Activated naive CD4-positive, alpha-beta T cell treated with anti-CD3 and anti-CD28 coated beads, Interleukin-2, amount 50 U/mL, for 24 hours (primary cell): Measurements from ENCODE around the gene MAP3K7.

Experiments used
- H3K27ac Mint-ChIP-seq: one replicate; pipeline ENCODE4 v1.8.0; 2021; ENCODE audit warnings: mild to moderate bottlenecking, mixed read lengths
- H3K27me3 Mint-ChIP-seq: one replicate; pipeline ENCODE4 v1.8.0; 2021; ENCODE audit warnings: mixed read lengths
- H3K36me3 Mint-ChIP-seq: one replicate; pipeline ENCODE4 v1.8.0; 2021; ENCODE audit warnings: mixed read lengths
- H3K4me1 Mint-ChIP-seq: one replicate; pipeline ENCODE4 v1.8.0; 2021; ENCODE audit warnings: mixed read lengths
- H3K4me3 Mint-ChIP-seq: one replicate; pipeline ENCODE4 v1.8.0; 2021; ENCODE audit warnings: mild to moderate bottlenecking, mixed read lengths
- H3K9me3 Mint-ChIP-seq: one replicate; pipeline ENCODE4 v1.8.0; 2021; ENCODE audit warnings: mixed read lengths

Gene MAP3K7

GRCh38 chr6:90586836-90587638 is at the start of gene MAP3K7:
TSS of gene MAP3K7 (minus strand) at chr6:90587072. CDS start at chr6:90586883, 189 bp downstream.
- Mint-ChIP-seq H3K36me3 (peaks cover 3% of the 10 kb centered on the region), H3K27me3 (peaks cover 2% of the 10 kb centered on the region), H3K4me3 (peak within 1 kb of the TSS; percentile 98), H3K4me1 (peaks cover 45% of the 10 kb centered on the region), H3K9me3 (no peaks in the 10 kb centered on the region), H3K27ac (peak within 1 kb of the TSS; percentile 99)

GRCh38 chr6:90631046-90631445 is 44.2 kb upstream of the MAP3K7 start:
- Mint-ChIP-seq H3K36me3 (no peaks in the 10 kb centered on the region), H3K4me3 (no peak overlapping the region), H3K4me1 (no peaks in the 10 kb centered on the region), H3K27ac (no peak overlapping the region), H3K27me3 (peaks cover 9% of the 10 kb centered on the region), H3K9me3 (peaks cover 4% of the 10 kb centered on the region)

DNA sequence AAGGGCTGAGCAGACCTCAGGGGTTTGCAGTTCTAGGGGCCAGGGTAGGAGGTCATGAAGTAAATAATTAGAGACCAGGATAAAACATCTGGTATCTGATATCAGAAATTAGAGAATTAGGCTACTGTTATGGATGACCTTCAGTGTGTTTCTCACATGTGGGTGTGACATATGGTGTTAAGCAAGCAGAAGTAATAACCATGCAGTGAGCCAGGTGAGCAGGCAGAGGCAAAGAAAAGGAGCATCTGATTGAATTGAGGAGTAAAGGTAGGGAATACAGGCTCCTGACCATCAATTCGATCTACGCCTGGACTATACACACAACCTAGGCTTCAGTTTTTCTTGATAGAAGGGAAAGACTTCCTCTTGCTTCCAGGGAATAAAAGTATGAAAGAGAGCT is 34.7 kb upstream of the MAP3K7 start:
- Mint-ChIP-seq H3K36me3 (peaks cover 6% of the 10 kb centered on the region), H3K27me3 (peaks cover 36% of the 10 kb centered on the region), H3K4me1 (no peaks in the 10 kb centered on the region), H3K27ac (no peak overlapping the region), H3K9me3 (peaks cover 6% of the 10 kb centered on the region), H3K4me3 (no peak overlapping the region)

GRCh38 chr6:90619221-90619620 is 32.3 kb upstream of the MAP3K7 start:
- H3K27me3 Mint-ChIP-seq = peaks cover 42% of the 10 kb centered on the region
- H3K4me3 Mint-ChIP-seq = no peak overlapping the region
- no peaks in the 10 kb centered on the region for H3K4me1 Mint-ChIP-seq
- peaks cover 4% of the 10 kb centered on the region for H3K36me3 Mint-ChIP-seq
- peaks cover 2% of the 10 kb centered on the region for H3K9me3 Mint-ChIP-seq
- no peak overlapping the region for H3K27ac Mint-ChIP-seq

- Mint-ChIP-seq H3K27ac (no peak overlapping the region), H3K4me1 (peaks cover 16% of the 10 kb centered on the region), H3K9me3 (no peaks in the 10 kb centered on the region), H3K4me3 (peak overlapping the region; percentile 49), H3K27me3 (peaks cover 50% of the 10 kb centered on the region), H3K36me3 (no peaks in the 10 kb centered on the region)
These were observed 25.4 kb upstream of the MAP3K7 start for GRCh38 chr6:90612313-90612680.

DNA sequence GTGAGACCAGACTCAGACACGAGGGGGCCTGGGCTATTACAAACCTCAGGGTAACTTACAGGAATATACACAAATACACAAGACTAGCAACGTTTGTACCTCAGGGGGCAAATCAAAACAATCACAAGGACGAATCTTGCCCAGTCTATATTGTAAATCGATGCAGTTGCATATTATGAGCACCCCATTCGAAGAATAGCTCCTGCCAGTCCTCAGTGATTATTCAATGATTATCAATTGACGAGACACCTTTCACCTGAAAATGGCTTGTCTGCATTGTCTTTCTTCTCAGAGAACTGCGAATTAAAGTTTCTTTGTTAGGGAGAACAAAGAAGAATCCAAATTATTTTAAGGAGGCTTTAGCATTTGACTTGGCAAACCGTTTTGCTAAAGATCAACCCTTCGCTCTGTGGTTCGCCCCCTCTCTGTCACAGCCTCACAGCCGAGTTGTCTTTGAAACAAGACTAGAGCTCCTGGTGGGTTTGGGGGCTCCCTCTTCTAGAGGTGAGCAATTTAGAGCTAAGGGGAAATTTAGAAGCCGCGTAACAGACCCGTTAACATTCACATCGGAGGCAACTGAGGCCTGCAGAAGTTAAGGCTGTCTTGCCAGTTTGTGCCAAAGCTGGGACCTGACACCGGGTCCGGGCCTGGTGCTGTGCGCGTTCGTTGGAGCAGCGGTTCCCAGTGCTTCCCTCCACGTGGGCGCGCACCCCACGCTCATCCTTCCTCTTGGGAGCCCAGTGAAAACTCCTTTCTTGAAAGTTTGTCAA is 24.9 kb upstream of the MAP3K7 start:
- Mint-ChIP-seq H3K27ac (peak overlapping the region; percentile 30), H3K27me3 (peaks cover 49% of the 10 kb centered on the region), H3K9me3 (no peaks in the 10 kb centered on the region)

GRCh38 chr6:90610751-90611542 is 24.1 kb upstream of the MAP3K7 start:
- H3K36me3 Mint-ChIP-seq = no peaks in the 10 kb centered on the region
- peak overlapping the region; percentile 72 for H3K27ac Mint-ChIP-seq
- peak overlapping the region; percentile 90 for H3K4me3 Mint-ChIP-seq
- peaks cover 47% of the 10 kb centered on the region for H3K27me3 Mint-ChIP-seq
- peaks cover 16% of the 10 kb centered on the region for H3K4me1 Mint-ChIP-seq
- H3K9me3 Mint-ChIP-seq = no peaks in the 10 kb centered on the region

More for the DNA sequence above, 24.9 kb upstream of the MAP3K7 start:
- Mint-ChIP-seq H3K36me3 (no peaks in the 10 kb centered on the region), H3K4me3 (peak overlapping the region; percentile 90), H3K4me1 (peaks cover 16% of the 10 kb centered on the region)

DNA sequence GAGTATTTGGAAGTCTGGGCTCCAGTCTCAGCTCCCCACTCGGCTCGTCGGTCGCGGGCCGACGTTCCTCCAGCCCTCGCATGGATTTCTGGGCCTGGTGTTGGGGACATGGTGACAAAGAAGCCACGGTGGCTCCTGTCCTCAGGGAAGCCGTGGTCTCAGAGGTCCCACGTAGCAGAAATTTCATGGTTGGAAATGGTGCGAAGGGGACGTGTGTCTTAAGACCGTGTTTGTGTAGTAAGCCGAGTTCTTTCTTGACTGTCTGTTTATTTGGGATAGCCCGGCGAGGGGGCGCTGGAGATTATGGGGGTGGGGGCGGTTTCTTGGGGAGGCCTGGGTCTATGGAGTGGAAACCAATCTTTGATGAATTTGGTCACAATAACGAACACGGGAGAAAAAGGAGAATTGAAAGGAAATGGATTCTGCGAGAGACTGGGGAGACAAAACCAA is 23.5 kb upstream of the MAP3K7 start:
- peaks cover 42% of the 10 kb centered on the region for H3K27me3 Mint-ChIP-seq
- H3K27ac Mint-ChIP-seq = peak overlapping the region; percentile 72
- H3K4me1 Mint-ChIP-seq = peaks cover 16% of the 10 kb centered on the region
- no peaks in the 10 kb centered on the region for H3K9me3 Mint-ChIP-seq
- H3K36me3 Mint-ChIP-seq = no peaks in the 10 kb centered on the region
- H3K4me3 Mint-ChIP-seq = peak overlapping the region; percentile 90

DNA sequence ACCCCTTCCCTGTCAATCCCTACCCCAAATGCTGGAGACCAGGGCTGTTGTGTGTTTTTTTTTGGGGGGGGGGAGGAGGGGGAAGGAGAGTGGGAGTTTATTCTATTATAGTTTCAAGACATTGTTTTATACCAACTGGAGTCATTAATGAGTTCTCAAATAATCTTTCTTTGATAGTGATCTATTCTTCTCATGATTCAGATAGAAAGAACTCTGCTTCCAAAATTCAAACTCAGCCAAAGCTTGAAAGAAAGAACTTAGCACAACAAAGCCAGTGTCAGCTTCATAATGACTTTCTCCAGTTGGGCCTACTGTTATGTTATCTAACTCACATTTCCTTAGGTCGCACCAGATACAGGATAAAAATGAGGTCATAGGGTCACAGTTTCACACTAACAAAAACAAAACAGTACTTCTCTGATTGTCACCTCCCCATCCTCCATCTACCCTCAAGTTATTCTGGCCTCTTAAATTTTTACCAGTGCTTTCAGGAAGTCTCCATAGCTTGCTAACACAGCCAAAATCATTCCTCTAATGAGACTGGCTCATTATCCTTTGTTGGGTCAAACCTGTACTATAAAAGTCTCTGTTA is 19.0 kb upstream of the MAP3K7 start:
- H3K36me3 Mint-ChIP-seq = no peaks in the 10 kb centered on the region
- peaks cover 7% of the 10 kb centered on the region for H3K4me1 Mint-ChIP-seq
- H3K4me3 Mint-ChIP-seq = no peak overlapping the region
- H3K27ac Mint-ChIP-seq = no peak overlapping the region
- no peaks in the 10 kb centered on the region for H3K9me3 Mint-ChIP-seq
- H3K27me3 Mint-ChIP-seq = peaks cover 29% of the 10 kb centered on the region

DNA sequence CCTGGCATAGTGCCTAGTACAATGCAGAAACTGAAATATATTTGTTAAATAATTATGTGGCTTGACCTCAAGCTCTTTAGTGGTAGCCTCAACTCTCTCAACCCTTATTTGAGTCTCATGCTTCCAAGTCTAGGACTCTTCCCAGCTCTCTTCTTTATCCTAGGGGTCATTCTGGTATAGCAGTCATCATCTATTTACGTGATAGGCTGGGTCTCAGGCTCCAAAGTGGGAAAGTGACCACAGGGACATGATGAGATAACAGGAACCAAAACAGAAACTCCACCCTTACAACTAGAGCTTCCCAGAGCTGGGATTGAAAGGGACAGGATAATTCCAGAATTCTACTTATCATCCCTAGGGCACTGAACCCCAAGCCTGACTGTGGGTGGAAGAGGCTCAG is 17.7 kb upstream of the MAP3K7 start:
- Mint-ChIP-seq H3K36me3 (no peaks in the 10 kb centered on the region), H3K4me3 (no peak overlapping the region), H3K9me3 (no peaks in the 10 kb centered on the region), H3K27me3 (peaks cover 19% of the 10 kb centered on the region), H3K27ac (no peak overlapping the region), H3K4me1 (no peaks in the 10 kb centered on the region)

DNA sequence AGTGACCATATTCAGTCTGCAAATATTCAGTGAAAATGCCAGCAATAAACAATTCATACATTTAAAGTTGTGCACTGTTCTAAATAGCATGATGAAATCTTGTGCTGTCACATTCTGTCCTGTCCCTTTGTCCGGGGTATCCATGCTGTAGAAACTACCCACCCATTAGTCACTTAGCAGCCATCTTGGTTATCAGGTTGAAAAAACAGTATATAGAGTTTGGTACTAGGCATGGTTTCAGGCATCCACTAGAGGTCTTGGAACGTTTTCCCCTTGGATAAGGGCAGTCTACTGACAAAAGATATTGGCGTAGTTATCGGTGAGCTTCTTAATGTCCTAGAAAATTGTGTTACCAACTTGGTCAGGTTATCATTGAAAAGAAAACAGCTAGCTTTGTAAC is 12.3 kb upstream of the MAP3K7 start:
- no peaks in the 10 kb centered on the region for H3K4me1 Mint-ChIP-seq
- no peaks in the 10 kb centered on the region for H3K9me3 Mint-ChIP-seq
- H3K27ac Mint-ChIP-seq = no peak overlapping the region
- no peaks in the 10 kb centered on the region for H3K36me3 Mint-ChIP-seq
- peaks cover 24% of the 10 kb centered on the region for H3K27me3 Mint-ChIP-seq
- H3K4me3 Mint-ChIP-seq = no peak overlapping the region

DNA sequence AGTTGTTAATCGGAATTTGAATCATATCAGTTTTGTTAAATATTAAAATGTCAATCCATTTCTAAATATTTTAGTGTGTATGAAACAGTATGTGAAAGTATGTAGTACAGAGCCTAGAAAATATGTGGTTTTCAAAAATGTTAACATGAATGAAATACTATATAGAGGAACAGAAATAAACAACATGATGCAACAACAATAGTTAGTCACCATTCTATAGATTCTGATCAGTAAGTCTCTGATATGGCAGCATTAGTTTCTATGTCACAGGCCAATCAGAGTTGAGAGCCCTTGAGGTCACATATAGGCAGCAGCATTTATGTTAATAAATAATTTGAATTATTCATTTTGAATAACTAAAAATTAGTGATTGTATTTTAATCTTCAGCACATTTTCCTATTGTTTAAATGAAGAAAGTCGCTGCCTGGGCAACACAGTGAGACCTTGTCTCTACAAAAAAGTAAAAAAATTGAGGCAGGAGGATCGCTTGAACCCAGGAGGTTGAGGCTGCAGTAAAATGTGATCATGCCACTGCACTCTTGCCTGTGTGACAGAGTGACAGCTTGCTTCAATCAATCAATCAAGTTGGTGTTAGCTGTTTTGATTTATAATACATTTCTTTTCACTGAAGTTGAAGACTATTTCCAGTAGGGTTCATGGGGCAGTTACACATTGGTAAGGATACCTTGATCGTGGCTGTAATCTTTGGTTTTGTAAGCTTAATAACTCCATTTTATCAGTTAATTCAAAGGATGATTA is 11.5 kb upstream of the MAP3K7 start:
- peaks cover 27% of the 10 kb centered on the region for H3K27me3 Mint-ChIP-seq
- no peak overlapping the region for H3K4me3 Mint-ChIP-seq
- H3K4me1 Mint-ChIP-seq = no peaks in the 10 kb centered on the region

DNA sequence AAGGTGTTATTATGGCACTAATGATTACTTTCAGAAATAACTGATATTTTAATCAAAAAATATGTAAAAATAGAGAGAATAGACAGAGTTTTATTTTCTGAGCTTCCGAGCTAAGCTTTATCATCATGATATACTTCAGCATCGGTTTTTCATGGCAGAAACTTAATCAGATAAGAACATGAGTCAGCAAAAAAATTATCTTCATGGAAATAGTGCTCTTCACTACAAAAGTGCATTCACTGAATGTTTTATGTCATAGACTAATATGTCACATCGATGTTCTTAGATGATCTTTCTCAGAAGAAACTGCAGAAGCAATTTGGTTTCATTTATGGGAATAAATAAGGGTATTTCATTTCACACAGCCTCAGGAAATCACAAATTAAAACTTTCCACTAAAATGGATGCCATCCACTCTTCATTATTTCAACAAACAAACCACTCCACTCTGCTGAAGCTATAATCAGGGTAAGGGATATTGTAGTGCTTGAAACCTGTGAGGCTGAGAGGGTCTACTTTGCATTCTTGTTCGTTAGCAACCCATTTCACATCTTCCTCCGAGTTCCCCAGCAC is 10.2 kb upstream of the MAP3K7 start:
- Mint-ChIP-seq H3K27ac (no peak overlapping the region), H3K4me3 (no peak overlapping the region), H3K9me3 (no peaks in the 10 kb centered on the region), H3K36me3 (no peaks in the 10 kb centered on the region), H3K27me3 (peaks cover 25% of the 10 kb centered on the region), H3K4me1 (no peaks in the 10 kb centered on the region)

More for the DNA sequence above, 11.5 kb upstream of the MAP3K7 start:
- no peaks in the 10 kb centered on the region for H3K9me3 Mint-ChIP-seq
- H3K36me3 Mint-ChIP-seq = no peaks in the 10 kb centered on the region
- H3K27ac Mint-ChIP-seq = no peak overlapping the region

GRCh38 chr6:90595854-90596253 is 9.0 kb upstream of the MAP3K7 start:
- Mint-ChIP-seq H3K27me3 (peaks cover 27% of the 10 kb centered on the region), H3K27ac (no peak overlapping the region), H3K9me3 (no peaks in the 10 kb centered on the region), H3K36me3 (no peaks in the 10 kb centered on the region), H3K4me1 (no peaks in the 10 kb centered on the region), H3K4me3 (no peak overlapping the region)
